ENCODE data around the gene CDA.

- TF ChIP-seq CTCF (IDR thresholded peaks at IDR 0.05): peak in 1 of 3 donors; percentile 17
- no peak for TF ChIP-seq POLR2A (IDR thresholded peaks at IDR 0.05)
These were observed 14.0 kb upstream of the CDA start for GRCh38 chr1:20574686-20575540.
